ENCODE measurements around the gene ERG. TPM values are rescaled to one million over a fixed set of nuclear protein-coding genes. Genes with fewer than 3 reads are reported as not detected.

Gene ERG
- total and polyA plus RNA-seq, 8 donors, result 21.7 to 48.1 (median 36.8) TPM

DNA sequence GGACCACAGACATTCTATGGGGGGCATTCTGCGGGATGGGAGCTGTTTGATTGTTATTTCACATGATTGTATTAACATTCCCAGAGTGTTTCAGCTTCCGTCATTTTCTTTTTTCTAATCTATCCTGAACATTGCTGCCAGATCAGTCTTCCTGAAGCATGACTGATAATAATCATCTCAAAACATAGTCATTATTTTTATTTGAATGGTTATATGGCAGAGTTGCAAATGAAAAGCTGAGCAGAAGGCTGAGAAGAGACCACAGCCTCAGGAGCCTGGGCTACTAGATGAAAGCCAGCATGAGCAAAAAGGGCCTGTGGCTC, 109.0 kb downstream of the ERG start:
- intact Hi-C loops (cut with DNase I), result no loop called here

DNA sequence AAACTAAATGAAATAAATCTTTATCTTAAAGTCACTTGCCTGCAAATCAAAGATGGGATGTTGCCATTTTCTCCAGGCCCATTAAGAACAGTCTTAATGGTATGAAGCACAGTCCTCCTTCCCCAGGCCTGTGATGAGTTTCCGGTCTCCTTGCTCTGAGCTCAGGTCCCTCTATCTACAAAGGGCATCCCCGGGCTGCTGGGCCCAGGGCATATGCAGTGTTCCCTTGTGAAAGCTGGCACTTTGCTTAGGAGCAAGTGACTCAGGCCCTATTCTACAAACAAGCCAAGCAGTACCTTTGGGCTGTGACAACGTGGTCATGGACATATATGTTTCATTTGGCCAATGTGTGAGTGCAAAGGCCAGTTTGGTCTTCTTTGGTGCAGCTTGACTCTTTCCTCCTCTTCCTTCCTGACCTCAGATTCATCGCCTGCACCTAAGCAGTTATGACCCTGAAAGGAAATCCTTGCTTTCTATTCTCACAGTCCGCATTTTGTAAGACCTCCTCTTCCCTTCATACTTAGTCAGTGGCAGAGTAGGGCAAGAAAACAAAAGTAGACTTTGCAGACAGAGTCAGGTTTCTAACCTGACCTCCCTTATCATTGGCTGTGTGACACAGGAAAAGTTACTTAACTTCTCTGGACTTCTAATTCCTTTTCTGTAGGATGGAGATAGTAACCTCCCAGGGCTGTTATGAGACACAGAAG, 109.5 kb downstream of the ERG start:
- TF ChIP-seq, protein P1, sequence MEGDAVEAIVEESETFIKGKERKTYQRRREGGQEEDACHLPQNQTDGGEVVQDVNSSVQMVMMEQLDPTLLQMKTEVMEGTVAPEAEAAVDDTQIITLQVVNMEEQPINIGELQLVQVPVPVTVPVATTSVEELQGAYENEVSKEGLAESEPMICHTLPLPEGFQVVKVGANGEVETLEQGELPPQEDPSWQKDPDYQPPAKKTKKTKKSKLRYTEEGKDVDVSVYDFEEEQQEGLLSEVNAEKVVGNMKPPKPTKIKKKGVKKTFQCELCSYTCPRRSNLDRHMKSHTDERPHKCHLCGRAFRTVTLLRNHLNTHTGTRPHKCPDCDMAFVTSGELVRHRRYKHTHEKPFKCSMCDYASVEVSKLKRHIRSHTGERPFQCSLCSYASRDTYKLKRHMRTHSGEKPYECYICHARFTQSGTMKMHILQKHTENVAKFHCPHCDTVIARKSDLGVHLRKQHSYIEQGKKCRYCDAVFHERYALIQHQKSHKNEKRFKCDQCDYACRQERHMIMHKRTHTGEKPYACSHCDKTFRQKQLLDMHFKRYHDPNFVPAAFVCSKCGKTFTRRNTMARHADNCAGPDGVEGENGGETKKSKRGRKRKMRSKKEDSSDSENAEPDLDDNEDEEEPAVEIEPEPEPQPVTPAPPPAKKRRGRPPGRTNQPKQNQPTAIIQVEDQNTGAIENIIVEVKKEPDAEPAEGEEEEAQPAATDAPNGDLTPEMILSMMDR (IDR thresholded peaks at IDR 0.05), result no peak
- ATAC-seq (no peak), DNase-seq (no peak)
- Histone ChIP-seq H3K27ac (peak overlapping the region in 1 of 2 donors; percentile 64), H3K36me3 (no peaks in the 10 kb centered on the region), H3K27me3 (no peaks in the 10 kb centered on the region), H3K4me1 (peaks cover 0 to 59% of the 10 kb centered on the region in 2 donors), H3K4me3 (no peak overlapping the region), H3K9me3 (no peaks in the 10 kb centered on the region)
- intact Hi-C loops (cut with DNase I), result no loop called here

More for the DNA sequence above, 109.0 kb downstream of the ERG start:
- no peak overlapping the region for H3K4me3 ChIP-seq
- no peaks in the 10 kb centered on the region for H3K9me3 ChIP-seq
- H3K36me3 ChIP-seq, result no peaks in the 10 kb centered on the region
- peaks cover 0 to 54% of the 10 kb centered on the region in 2 donors for H3K4me1 ChIP-seq
- no peaks in the 10 kb centered on the region for H3K27me3 ChIP-seq
- TF ChIP-seq, protein P1 (IDR thresholded peaks at IDR 0.05), result no peak
- DNase-seq, result no peak
- peak overlapping the region in 1 of 2 donors; percentile 64 for H3K27ac ChIP-seq
- ATAC-seq, result no peak

DNA sequence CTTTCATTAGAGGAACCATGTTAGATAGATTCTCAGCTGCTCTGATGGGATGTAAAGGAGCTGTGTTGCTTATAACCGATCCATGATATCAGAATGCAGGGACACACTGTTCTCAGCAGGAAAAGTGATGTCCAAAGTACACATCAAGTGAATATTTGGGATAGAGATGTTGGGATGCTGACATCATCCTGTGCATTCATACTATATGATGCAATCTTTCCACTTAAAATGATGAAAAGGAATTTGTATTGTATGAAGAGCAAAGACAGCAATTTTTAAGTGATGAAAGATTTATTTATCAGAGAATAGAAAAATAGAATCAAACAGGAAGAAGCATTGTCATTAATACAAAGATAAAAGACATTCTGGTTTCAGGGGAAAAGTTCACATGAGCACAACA, 110.1 kb downstream of the ERG start:
- TF ChIP-seq, protein P1 (IDR thresholded peaks at IDR 0.05), result no peak
- peak overlapping the region in 1 of 2 donors; percentile 64 for H3K27ac ChIP-seq
- no peak for ATAC-seq

DNA sequence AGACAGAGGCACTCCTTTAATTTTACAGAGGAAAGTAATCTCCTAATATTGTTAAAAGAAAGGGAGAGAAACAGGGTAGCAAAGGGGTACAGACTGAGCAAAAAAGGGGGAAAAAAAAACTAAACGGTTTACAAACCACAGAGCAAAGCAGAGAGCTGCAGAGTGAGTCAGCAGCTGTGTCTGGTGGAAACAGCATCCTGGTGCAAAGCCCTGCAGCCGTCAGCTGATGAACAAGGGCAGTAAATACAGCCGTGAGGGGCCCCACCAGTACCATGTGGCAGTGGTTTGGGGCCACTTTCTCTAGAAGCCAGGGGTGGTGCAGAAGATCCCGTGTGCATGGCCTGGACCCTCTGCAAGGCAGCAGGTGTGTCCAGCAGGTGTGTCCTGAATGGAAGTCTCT, 111.3 kb downstream of the ERG start:
- Histone ChIP-seq H3K36me3 (peaks cover 0 to 5% of the 10 kb centered on the region in 2 donors), H3K4me1 (peaks cover 0 to 63% of the 10 kb centered on the region in 2 donors), H3K27me3 (no peaks in the 10 kb centered on the region), H3K9me3 (no peaks in the 10 kb centered on the region), H3K4me3 (no peak overlapping the region), H3K27ac (peak overlapping the region in 1 of 2 donors; percentile 64)
- ATAC-seq (peak; percentile 49), DNase-seq (peak in 2 of 4 donors; percentile 38 to 60)
- intact Hi-C loops (cut with DNase I), result no loop called here
- TF ChIP-seq, protein P1 (IDR thresholded peaks at IDR 0.05), result no peak

More for the DNA sequence above, 110.1 kb downstream of the ERG start:
- Histone ChIP-seq H3K36me3 (peaks cover 0 to 2% of the 10 kb centered on the region in 2 donors), H3K27me3 (no peaks in the 10 kb centered on the region), H3K9me3 (no peaks in the 10 kb centered on the region), H3K4me1 (peaks cover 0 to 63% of the 10 kb centered on the region in 2 donors), H3K4me3 (no peak overlapping the region)
- no peak for DNase-seq
- intact Hi-C loops (cut with DNase I), result no loop called here

DNA sequence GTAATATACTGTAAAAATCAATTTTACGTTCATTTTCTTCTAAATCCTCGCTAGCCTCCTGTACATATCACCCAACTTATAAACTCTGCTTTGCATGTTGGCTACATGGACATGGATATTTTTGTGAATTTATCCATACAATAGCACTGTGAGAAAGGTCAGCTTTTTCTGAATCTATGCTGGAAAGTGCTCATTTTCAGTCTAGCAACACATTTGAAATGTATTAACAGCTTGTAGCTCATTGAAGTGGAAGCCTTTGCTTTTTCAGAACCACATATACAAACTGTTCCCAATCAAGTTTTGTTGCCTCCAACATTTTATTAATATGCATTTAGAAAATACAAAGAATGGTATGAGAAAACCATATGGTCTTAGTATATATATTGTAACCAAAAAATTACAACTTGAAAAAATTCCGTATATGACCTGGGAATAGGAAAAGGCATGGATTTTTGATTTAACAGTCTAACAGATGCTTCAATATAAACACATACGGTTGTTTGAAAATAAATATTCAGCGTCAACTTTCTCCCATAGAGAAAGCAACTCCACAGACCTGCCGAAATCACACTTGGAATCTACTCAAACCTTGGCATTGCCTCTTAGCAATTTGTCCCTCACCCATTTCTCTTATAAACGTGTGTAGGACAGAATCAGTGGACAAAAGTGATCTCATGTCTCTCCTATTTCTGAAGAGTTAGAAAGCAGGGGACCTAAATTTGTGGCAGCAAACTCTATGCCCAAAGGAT, 112.7 kb downstream of the ERG start:
- TF ChIP-seq, protein P1 (IDR thresholded peaks at IDR 0.05), result no peak
- peak overlapping the region in 1 of 2 donors; percentile 64 for H3K27ac ChIP-seq

More for the DNA sequence above, 112.7 kb downstream of the ERG start:
- ATAC-seq (no peak), DNase-seq (no peak)
- H3K4me1 ChIP-seq, result peaks cover 0 to 63% of the 10 kb centered on the region in 2 donors
- intact Hi-C loops (cut with DNase I), result no loop called here
- peaks cover 0 to 5% of the 10 kb centered on the region in 2 donors for H3K36me3 ChIP-seq
- H3K9me3 ChIP-seq, result no peaks in the 10 kb centered on the region
- H3K27me3 ChIP-seq, result no peaks in the 10 kb centered on the region
- H3K4me3 ChIP-seq, result no peak overlapping the region
